SK-N-SH (cell line): ENCODE measurements around the gene ACSS1. TPM values are rescaled to one million over a fixed set of nuclear protein-coding genes. Genes with fewer than 3 reads are reported as not detected.

Source experiments
- CTCF ChIA-PET: fragments of 300-600, 350-600 bp; formaldehyde crosslinking; extraction: SDS; loops from one replicate; lab custom pipeline; 2021; lab: Yijun Ruan, JAX
- POLR2A ChIA-PET: fragments of 350-600 bp; sonication (Branson Sonifier 250); formaldehyde crosslinking; extraction: SDS; loops from one replicate; lab custom pipeline; 2020; ENCODE audit warnings: antibody characterized with exemption, inconsistent platforms; lab: Yijun Ruan, JAX
- DNase-seq: peaks from one replicate; pipeline ENCODE4 v3.0.0; 2012
- H2AFZ ChIP-seq: fragments of 200-600 bp; sonication (generic); 2 replicates; pipeline ENCODE4 v1.8.1; 2016; ENCODE audit warnings: antibody characterized with exemption, mild to moderate bottlenecking, low read depth
- H3F3A ChIP-seq: fragments of 200-600 bp; sonication (generic); replicated peaks from 2 replicates; pipeline ENCODE3; 2016; ENCODE audit warnings: antibody characterized with exemption, mild to moderate bottlenecking; ENCODE audit not compliant: insufficient read depth
- H3K27ac ChIP-seq, 2 experiments: fragments of 200-500 bp in 1 of 2; fragments of 200-600 bp in 1 of 2; sonication (Bioruptor generic) in 1 of 2; sonication (generic), shearing (Covaris generic) in 1 of 2; 2 replicates each; pipeline versions ENCODE4 v1.5.1 to v1.6.1; 2014 to 2016; ENCODE audit warnings: low read depth in 2 of 2, inconsistent platforms in 1 of 2, low read length in 1 of 2, mild to moderate bottlenecking in 1 of 2, mixed read lengths in 1 of 2
- H3K27me3 ChIP-seq: fragments of 200-600 bp; sonication (generic), shearing (Covaris generic); 2 replicates; pipeline ENCODE4 v1.6.1; 2016; ENCODE audit warnings: mixed run types; ENCODE audit not compliant: insufficient read depth
- H3K36me3 ChIP-seq, 2 experiments: fragments of 200-500 bp in 1 of 2; fragments of 200-600 bp in 1 of 2; sonication (Bioruptor generic) in 1 of 2; sonication (generic) in 1 of 2; replicated peaks in 1 of 2; 2 replicates each; pipeline versions ENCODE3 to v1.5.1; 2014 to 2016; ENCODE audit warnings: low read length in 1 of 2, mild to moderate bottlenecking in 1 of 2; ENCODE audit not compliant: insufficient read depth in 2 of 2, control insufficient read depth in 1 of 2
- H3K4me1 ChIP-seq, 2 experiments: fragments of 200-500 bp in 1 of 2; fragments of 200-600 bp in 1 of 2; sonication (Bioruptor generic) in 1 of 2; sonication (generic), shearing (Covaris generic) in 1 of 2; 2 replicates each; pipeline versions ENCODE4 v1.5.1 to v1.6.1; 2014 to 2016; ENCODE audit warnings: low read depth in 1 of 2, low read length in 1 of 2, mixed run types in 1 of 2; ENCODE audit not compliant: insufficient read depth in 2 of 2, control insufficient read depth in 1 of 2
- H3K4me2 ChIP-seq: fragments of 200-600 bp; sonication (generic), shearing (Covaris generic); 2 replicates; pipeline ENCODE4 v1.6.1; 2017; ENCODE audit warnings: mixed run types
- H3K4me3 ChIP-seq, 2 experiments: fragments of 200-500 bp in 1 of 2; fragments of 200-600 bp in 1 of 2; sonication (Bioruptor generic) in 1 of 2; sonication (generic), shearing (Covaris generic) in 1 of 2; 2 replicates each; pipeline versions ENCODE4 v1.5.1 to v1.8.1; 2014 to 2016; ENCODE audit warnings: low read depth in 2 of 2, inconsistent platforms in 1 of 2, low read length in 1 of 2, mild to moderate bottlenecking in 1 of 2, mixed read lengths in 1 of 2, moderate library complexity in 1 of 2
- H3K79me2 ChIP-seq: fragments of 200-600 bp; sonication (generic); 2 replicates; pipeline ENCODE4 v1.8.1; 2017; ENCODE audit warnings: mild to moderate bottlenecking; ENCODE audit not compliant: insufficient read depth
- H3K9ac ChIP-seq: fragments of 200-600 bp; sonication (generic); 2 replicates; pipeline ENCODE4 v1.6.1; 2017; ENCODE audit warnings: mixed run types
- H3K9me2 ChIP-seq: fragments of 200-600 bp; sonication (generic); 2 replicates; pipeline ENCODE4 v1.6.1; 2017; ENCODE audit warnings: mixed run types
- H3K9me3 ChIP-seq: fragments of 200-600 bp; sonication (generic); 2 replicates; pipeline ENCODE4 v1.6.1; 2017; ENCODE audit warnings: mixed run types, mild to moderate bottlenecking, moderate library complexity
- H4K20me1 ChIP-seq: fragments of 200-600 bp; sonication (generic); 2 replicates; pipeline ENCODE4 v1.6.1; 2017; ENCODE audit warnings: mild to moderate bottlenecking, mixed run types; ENCODE audit not compliant: insufficient read depth
- EP300 ChIP-seq, 2 experiments: IDR thresholded peaks; 2 replicates each; pipeline versions ENCODE4 v1.4.0 to v1.6.1; 2012; ENCODE audit warnings: borderline replicate concordance in 1 of 2, low read depth in 1 of 2, low read length in 1 of 2
- GATA2 ChIP-seq: sonication (generic); formaldehyde crosslinking; IDR thresholded peaks from 2 replicates; pipeline ENCODE4 v1.5.0; 2020; ENCODE audit warnings: mild to moderate bottlenecking, missing genetic modification reagents
- IRF3 ChIP-seq: fragments of 150-350 bp; IDR thresholded peaks from 2 replicates; pipeline ENCODE4 v1.6.1; 2016; ENCODE audit warnings: mild to moderate bottlenecking, low read depth, low read length
- JUND ChIP-seq: IDR thresholded peaks from 2 replicates; pipeline ENCODE4 v1.4.0; 2012
- MAX ChIP-seq: IDR thresholded peaks from 2 replicates; pipeline ENCODE4 v1.4.0; 2012; ENCODE audit warnings: low read depth
- NRF1 ChIP-seq: IDR thresholded peaks from 2 replicates; pipeline ENCODE4 v1.6.1; 2012; ENCODE audit warnings: low read depth, mild to moderate bottlenecking, low read length
- PBX3 ChIP-seq: IDR thresholded peaks from 2 replicates; pipeline ENCODE4; 2012
- POLR2AphosphoS5 ChIP-seq: IDR thresholded peaks from 2 replicates; pipeline ENCODE4 v1.6.1; 2012; ENCODE audit warnings: low read depth, low read length
- RAD21 ChIP-seq: IDR thresholded peaks from 2 replicates; pipeline ENCODE4 v1.6.1; 2012; ENCODE audit warnings: mild to moderate bottlenecking, low read length
- REST ChIP-seq: IDR thresholded peaks from 2 replicates; pipeline ENCODE4 v1.6.1; 2012; ENCODE audit warnings: mild to moderate bottlenecking, low read depth, low read length, moderate library complexity
- RXRA ChIP-seq: IDR thresholded peaks from 2 replicates; pipeline ENCODE4 v1.4.0; 2012; ENCODE audit warnings: low read depth, mild to moderate bottlenecking, borderline replicate concordance
- SIN3A ChIP-seq: IDR thresholded peaks from 2 replicates; pipeline ENCODE4 v1.6.1; 2012; ENCODE audit warnings: low read depth, mild to moderate bottlenecking, low read length, moderate library complexity, borderline replicate concordance
- SMC3 ChIP-seq: IDR thresholded peaks from 2 replicates; pipeline ENCODE4 v1.6.1; 2012; ENCODE audit warnings: low read depth, low read length, improper control_type of control experiment
- USF2 ChIP-seq: fragments of 150-350 bp; IDR thresholded peaks from 2 replicates; pipeline ENCODE4 v1.6.1; 2017; ENCODE audit warnings: antibody characterized with exemption, low read length, low read depth, borderline replicate concordance
- ZBTB33 ChIP-seq: IDR thresholded peaks from 2 replicates; pipeline ENCODE4 v1.4.0; 2012; ENCODE audit warnings: low read depth, borderline replicate concordance
- WGBS: methylation state at CpG from one replicate; pipeline ENCODE4 v1.1.6; 2017; ENCODE audit warnings: low lambda C conversion rate; 5-methylcytosine and 5-hydroxymethylcytosine counted together
- polyA plus RNA-seq, 3 experiments: library from polyadenylated mRNA; depleted of rRNA; stranded (reverse); fragments of >200 nt; gene quantifications; 2 replicates each; pipeline ENCODE4 v1.2.3, GENCODE V29; 2012

The ACSS1 gene
- polyA plus RNA-seq, 1 of the 3 experiments (the other 2 are of a cell fraction), result 2.0 TPM

GRCh38 chr20:25064561-25065071, 6.7 kb upstream of the ACSS1 start:
- 46% methylated on average over 4 of the region's 4 CpGs for WGBS
- TF ChIP-seq SMC3, result no peak
- H3K4me3 ChIP-seq, result no peak overlapping the region
- no peaks in the 10 kb centered on the region for H4K20me1 ChIP-seq
- ChIA-PET CTCF (interaction anchor here (1.0 to 6.4 kb wide), 8 partner anchors 12 to 183 kb away, joined by 3 to 48 read pairs (median 4); partner anchors contain the start of genes APMAP and PYGB), POLR2A (no interaction called here)
- peaks cover 3% of the 10 kb centered on the region for H3F3A ChIP-seq
- no peak overlapping the region for H3K4me2 ChIP-seq
- peaks cover 71% of the 10 kb centered on the region for H3K27me3 ChIP-seq
- no peak overlapping the region for H3K27ac ChIP-seq
- no peak for DNase-seq
- H3K79me2 ChIP-seq, result no peaks in the 10 kb centered on the region
- H3K9me3 ChIP-seq, result no peaks in the 10 kb centered on the region
- H2AFZ ChIP-seq, result no peak overlapping the region
- no peak overlapping the region for H3K9ac ChIP-seq
- H3K9me2 ChIP-seq, result no peaks in the 10 kb centered on the region
- no peaks in the 10 kb centered on the region for H3K36me3 ChIP-seq
- H3K4me1 ChIP-seq, result no peaks in the 10 kb centered on the region

GRCh38 chr20:25063981-25064380, 6.0 kb upstream of the ACSS1 start:
- no peak overlapping the region for H3K9ac ChIP-seq

More at GRCh38 chr20:25063981-25064380, 6.0 kb upstream of the ACSS1 start:
- peaks cover 3% of the 10 kb centered on the region for H3F3A ChIP-seq
- WGBS, result 40% methylated on average over 2 of the region's 2 CpGs
- no peak overlapping the region for H3K27ac ChIP-seq
- CTCF ChIA-PET, result interaction anchor here (1.4 to 6.4 kb wide), 4 partner anchors 58 to 335 kb away, joined by 3 to 48 read pairs (median 5); partner anchors contain the start of gene APMAP
- TF ChIP-seq IRF3 (no peak), SIN3A (no peak), RXRA (no peak), GATA2 (CRISPR knock-in tag) (no peak), ZBTB33 (no peak), REST (no peak), RAD21 (no peak), JUND (no peak), USF2 (no peak), EP300 (IDR thresholded peaks at IDR 0.05; ENCODE audit: borderline replicate concordance in 1 of 2, low read depth in 1 of 2, low read length in 1 of 2) (no peak), NRF1 (no peak), MAX (no peak), PBX3 (no peak), POLR2AphosphoS5 (no peak)
- H3K36me3 ChIP-seq, result no peaks in the 10 kb centered on the region
- no peaks in the 10 kb centered on the region for H3K9me2 ChIP-seq
- no peaks in the 10 kb centered on the region for H3K79me2 ChIP-seq
- H4K20me1 ChIP-seq, result no peaks in the 10 kb centered on the region
- H3K9me3 ChIP-seq, result no peaks in the 10 kb centered on the region
- no peak overlapping the region for H2AFZ ChIP-seq
- H3K4me1 ChIP-seq, result no peaks in the 10 kb centered on the region
- H3K4me3 ChIP-seq, result no peak overlapping the region
- DNase-seq, result no peak
- POLR2A ChIA-PET, result no interaction called here
- H3K27me3 ChIP-seq, result peaks cover 67% of the 10 kb centered on the region
- no peak overlapping the region for H3K4me2 ChIP-seq
